CD14-positive monocyte (primary cell): ENCODE data around the gene CENPK. TPM values are rescaled to one million over a fixed set of nuclear protein-coding genes. Genes with fewer than 3 reads are reported as not detected.

Experiments used
- DNase-seq, 3 donors: peaks; one replicate each; pipeline ENCODE4 v3.0.0-alpha.2; 2011 to 2022
- H2AFZ ChIP-seq: 2 replicates; pipeline ENCODE4 v1.6.0; 2012; ENCODE audit warnings: mild to moderate bottlenecking, low read depth, low read length, inconsistent platforms; ENCODE audit not compliant: insufficient read depth, poor library complexity, severe bottlenecking
- H3K27ac ChIP-seq, 2 donors: 1 replicate in 1 of 2; 2 replicates in 1 of 2; pipeline ENCODE4 v1.5.1; 2012 to 2013; ENCODE audit warnings: low read length in 2 of 2, control low read depth in 1 of 2, inconsistent platforms in 1 of 2, low read depth in 1 of 2, mild to moderate bottlenecking in 1 of 2
- H3K27me3 ChIP-seq, 2 donors: one replicate each; pipeline versions ENCODE4 v1.6.0 to v1.6.1; 2011 to 2013; ENCODE audit warnings: low read length in 2 of 2; ENCODE audit not compliant: control insufficient read depth in 2 of 2, insufficient read depth in 2 of 2
- H3K36me3 ChIP-seq, 2 donors: replicated peaks in 1 of 2; 1 replicate in 1 of 2; 2 replicates in 1 of 2; pipeline versions ENCODE4 v1.5.1 to v1.6.1; 2012 to 2013; ENCODE audit warnings: low read length in 2 of 2, control low read depth in 1 of 2, inconsistent platforms in 1 of 2, mild to moderate bottlenecking in 1 of 2; ENCODE audit not compliant: insufficient read depth in 2 of 2, control insufficient read depth in 1 of 2
- H3K4me1 ChIP-seq, 2 donors: 1 replicate in 1 of 2; 2 replicates in 1 of 2; pipeline versions ENCODE4 v1.5.1 to v1.6.1; 2012 to 2013; ENCODE audit warnings: low read length in 2 of 2, control low read depth in 1 of 2, inconsistent platforms in 1 of 2, mild to moderate bottlenecking in 1 of 2, moderate library complexity in 1 of 2; ENCODE audit not compliant: insufficient read depth in 2 of 2, control insufficient read depth in 1 of 2
- H3K4me2 ChIP-seq: replicated peaks from 2 replicates; pipeline ENCODE3; 2012; ENCODE audit warnings: low read length, moderate library complexity, mild to moderate bottlenecking; ENCODE audit not compliant: poor library complexity, severe bottlenecking; ENCODE audit errors: extremely low read depth
- H3K4me3 ChIP-seq, 3 experiments: fragments of 200-600 bp in 1 of 3; sonication (generic) in 1 of 3; replicated peaks in 1 of 3; 1 replicate in 2 of 3; 2 replicates in 1 of 3; pipeline ENCODE4 v1.5.1; 2011 to 2013; ENCODE audit warnings: low read length in 3 of 3, mild to moderate bottlenecking in 3 of 3, control low read depth in 2 of 3, low read depth in 2 of 3, inconsistent platforms in 1 of 3, moderate library complexity in 1 of 3
- H3K79me2 ChIP-seq: 2 replicates; pipeline ENCODE4 v1.6.0; 2012; ENCODE audit warnings: mild to moderate bottlenecking, control low read depth, inconsistent platforms, low read length, moderate library complexity; ENCODE audit not compliant: insufficient read depth
- H3K9ac ChIP-seq: 2 replicates; pipeline ENCODE4 v1.6.0; 2017; ENCODE audit warnings: low read length, mild to moderate bottlenecking; ENCODE audit not compliant: insufficient read depth, poor library complexity, severe bottlenecking
- H3K9me3 ChIP-seq, 2 donors: replicated peaks in 1 of 2; 1 replicate in 1 of 2; 2 replicates in 1 of 2; pipeline versions ENCODE4 v1.5.1 to v1.6.1; 2012 to 2013; ENCODE audit warnings: low read length in 2 of 2, control low read depth in 1 of 2; ENCODE audit not compliant: control insufficient read depth in 1 of 2, insufficient read depth in 1 of 2
- H4K20me1 ChIP-seq: 2 replicates; pipeline ENCODE4 v1.6.0; 2012; ENCODE audit warnings: mild to moderate bottlenecking, low read length, control low read depth, moderate library complexity; ENCODE audit not compliant: insufficient read depth
- H3K27ac Mint-ChIP-seq, 7 donors: one replicate each; pipeline ENCODE4 v1.8.0; 2020; ENCODE audit warnings: mild to moderate bottlenecking in 7 of 7, mixed read lengths in 7 of 7, moderate library complexity in 6 of 7, inconsistent platforms in 2 of 7
- H3K27me3 Mint-ChIP-seq, 3 donors: one replicate each; pipeline ENCODE4 v1.8.0; 2021 to 2022; ENCODE audit warnings: low read depth in 3 of 3, mild to moderate bottlenecking in 3 of 3, mixed read lengths in 3 of 3, moderate library complexity in 3 of 3, inconsistent platforms in 1 of 3
- H3K36me3 Mint-ChIP-seq, 2 donors: one replicate each; pipeline ENCODE4 v1.8.0; 2020; ENCODE audit warnings: mixed read lengths in 2 of 2, inconsistent platforms in 1 of 2, mild to moderate bottlenecking in 1 of 2
- H3K4me1 Mint-ChIP-seq: one replicate; pipeline ENCODE4 v1.8.0; 2020; ENCODE audit warnings: mild to moderate bottlenecking, mixed read lengths
- H3K4me3 Mint-ChIP-seq, 2 donors: one replicate each; pipeline ENCODE4 v1.8.0; 2020; ENCODE audit warnings: mild to moderate bottlenecking in 2 of 2, mixed read lengths in 2 of 2, moderate library complexity in 1 of 2
- H3K9me3 Mint-ChIP-seq, 7 donors: one replicate each; pipeline ENCODE4 v1.8.0; 2020 to 2022; ENCODE audit warnings: mixed read lengths in 7 of 7, mild to moderate bottlenecking in 6 of 7, moderate library complexity in 6 of 7, inconsistent platforms in 2 of 7
- CTCF ChIP-seq: fragments of 200-600 bp; IDR thresholded peaks from one replicate; pipeline ENCODE4 v1.8.0; 2022; ENCODE audit warnings: antibody characterized with exemption, mild to moderate bottlenecking
- WGBS: methylation state at CpG from one replicate; pipeline ENCODE4 v1.1.5; 2013; ENCODE audit warnings: missing lambda C conversion rate; ENCODE audit not compliant: insufficient coverage; 5-methylcytosine and 5-hydroxymethylcytosine counted together
- intact Hi-C, 2 donors: fragments of 100-400 bp; cut with micrococcal nuclease; formaldehyde crosslinking; loops; one replicate each; pipeline versions ENCODE4 v1.15.0 to v1.15.1; 2023
- polyA plus RNA-seq, 3 donors: library from polyadenylated mRNA; depleted of rRNA in 1 of 3; unstranded in 2 of 3; stranded (reverse) in 1 of 3; fragments of 300-500 nt in 2 of 3; fragments of >200 nt in 1 of 3; fragmentation: Illumina TruSeq in 2 of 3; gene quantifications; 1 replicate in 2 of 3; 2 replicates in 1 of 3; pipeline ENCODE4 v1.2.3, GENCODE V29; 2012 to 2021

CENPK gene
- polyA plus RNA-seq, 3 donors: 0.27 to 1.8 (median 0.83) TPM

- H3K9me3 ChIP-seq: no peaks in the 10 kb centered on the region
- no peak overlapping the region for H3K27ac ChIP-seq
- H4K20me1 ChIP-seq: no peaks in the 10 kb centered on the region
- no peaks in the 10 kb centered on the region for H3K4me1 Mint-ChIP-seq
- H3K27me3 Mint-ChIP-seq: peaks cover 2 to 3% (median 3%) of the 10 kb centered on the region in 3 donors
- no peak for TF ChIP-seq CTCF
- no peak for DNase-seq
- H3K79me2 ChIP-seq: no peaks in the 10 kb centered on the region
- H3K9ac ChIP-seq: no peak overlapping the region
- peaks cover 0 to 3% of the 10 kb centered on the region in 2 donors for H3K27me3 ChIP-seq
- H3K4me2 ChIP-seq: no peak overlapping the region
- no peaks in the 10 kb centered on the region for H3K36me3 ChIP-seq
- no peaks in the 10 kb centered on the region for H3K36me3 Mint-ChIP-seq
- no peak overlapping the region for H3K4me3 Mint-ChIP-seq
- no peak overlapping the region for H3K4me3 ChIP-seq
- intact Hi-C loops: no loop called here
- no CpG with 5 or more reads among the region's 1 CpG for WGBS
- no peaks in the 10 kb centered on the region for H3K9me3 Mint-ChIP-seq
- H3K4me1 ChIP-seq: peaks cover 6 to 13% of the 10 kb centered on the region in 2 donors
- H3K27ac Mint-ChIP-seq: no peak overlapping the region
- H2AFZ ChIP-seq: no peak overlapping the region
These were observed 87.1 kb downstream of the CENPK start for GRCh38 chr5:65475895-65476294.

DNA sequence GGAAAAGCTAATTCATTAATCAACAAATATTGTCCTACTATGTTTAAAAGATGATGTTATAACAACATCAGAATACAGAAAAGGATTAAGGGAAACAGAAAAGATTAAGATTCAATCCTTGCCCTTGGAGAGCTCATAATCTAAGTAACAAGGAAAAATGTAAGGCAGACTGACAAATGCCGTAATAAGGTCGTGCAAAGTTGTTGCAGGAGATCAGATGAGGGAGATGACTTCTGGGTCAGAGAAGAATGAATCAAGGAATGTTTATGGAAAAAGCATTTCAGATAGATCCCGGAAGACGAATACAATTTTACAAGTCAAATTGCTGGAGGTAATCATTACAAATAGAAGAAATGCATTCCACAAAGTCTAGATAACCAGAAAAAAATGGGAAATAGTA lies 87.6 kb downstream of the CENPK start:
- H3K4me1 ChIP-seq: peaks cover under 1 to 8% of the 10 kb centered on the region in 2 donors
- DNase-seq: no peak
- H3K9me3 ChIP-seq: no peaks in the 10 kb centered on the region
- no peak overlapping the region for H3K4me3 ChIP-seq
- no peak overlapping the region for H2AFZ ChIP-seq
- H3K27me3 ChIP-seq: no peaks in the 10 kb centered on the region
- H3K79me2 ChIP-seq: no peaks in the 10 kb centered on the region
- Mint-ChIP-seq H3K27ac (no peak overlapping the region), H3K4me1 (no peaks in the 10 kb centered on the region), H3K36me3 (no peaks in the 10 kb centered on the region), H3K4me3 (no peak overlapping the region), H3K9me3 (no peaks in the 10 kb centered on the region), H3K27me3 (peaks cover 2 to 3% (median 2%) of the 10 kb centered on the region in 3 donors)
- no peak overlapping the region for H3K27ac ChIP-seq
- H4K20me1 ChIP-seq: no peaks in the 10 kb centered on the region
- no peak overlapping the region for H3K4me2 ChIP-seq
- intact Hi-C loops: no loop called here
- WGBS: 94% methylated on average over 2 of the region's 4 CpGs
- H3K9ac ChIP-seq: no peak overlapping the region
- no peaks in the 10 kb centered on the region for H3K36me3 ChIP-seq
- TF ChIP-seq CTCF: no peak
